ENCODE measurements around the gene FILIP1.

GRCh38 chr6:75481394-75481793 lies 12.2 kb downstream of the FILIP1 start:
- TF ChIP-seq USF1 (IDR thresholded peaks at IDR 0.05) (no peak), CEBPB (IDR thresholded peaks at IDR 0.05) (no peak), EP300 (IDR thresholded peaks at IDR 0.05; ENCODE audit: borderline replicate concordance) (no peak), TEAD4 (IDR thresholded peaks at IDR 0.05) (no peak), REST (IDR thresholded peaks at IDR 0.05; ENCODE audit: low read depth) (no peak), YY1 (IDR thresholded peaks at IDR 0.05; ENCODE audit: low read depth) (no peak), CREB1 (IDR thresholded peaks at IDR 0.05; ENCODE audit: low read depth) (no peak), FOXM1 (IDR thresholded peaks at IDR 0.05; ENCODE audit: borderline replicate concordance, low read depth) (no peak), RAD21 (IDR thresholded peaks at IDR 0.05; ENCODE audit: low read depth) (no peak), TAF1 (IDR thresholded peaks at IDR 0.05; ENCODE audit: low read depth) (no peak), TCF12 (IDR thresholded peaks at IDR 0.05; ENCODE audit: low read depth) (no peak), MAX (IDR thresholded peaks at IDR 0.05) (no peak), EGR1 (IDR thresholded peaks at IDR 0.05) (no peak), NFIC (IDR thresholded peaks at IDR 0.05) (no peak)
